Activated naive CD4-positive, alpha-beta T cell treated with anti-CD3 and anti-CD28 coated beads for 36 hours (primary cell): ENCODE data around the gene KCNMA1. TPM values are rescaled to one million over a fixed set of nuclear protein-coding genes. Genes with fewer than 3 reads are reported as not detected.

Experiments
- CTCF ChIA-PET: fragments of 350-600 bp; sonication (Branson Sonifier 250); formaldehyde crosslinking; loops from one replicate; lab custom pipeline; 2021; ENCODE audit warnings: antibody characterized with exemption; lab: Charles Lee
- DNase-seq: peaks from one replicate; pipeline ENCODE4 v3.0.0-alpha.2; 2020
- H3K27ac Mint-ChIP-seq: one replicate; pipeline ENCODE4 v1.8.0; 2021; ENCODE audit warnings: mild to moderate bottlenecking, mixed read lengths
- H3K27me3 Mint-ChIP-seq: one replicate; pipeline ENCODE4 v1.8.0; 2021; ENCODE audit warnings: low read depth, mixed read lengths
- H3K36me3 Mint-ChIP-seq: one replicate; pipeline ENCODE4 v1.8.0; 2021; ENCODE audit warnings: low read depth, mixed read lengths
- H3K4me1 Mint-ChIP-seq: one replicate; pipeline ENCODE4 v1.8.0; 2021; ENCODE audit warnings: low read depth, mixed read lengths
- H3K4me3 Mint-ChIP-seq: one replicate; pipeline ENCODE4 v1.8.0; 2021; ENCODE audit warnings: mild to moderate bottlenecking, moderate library complexity, mixed read lengths
- H3K9me3 Mint-ChIP-seq: one replicate; pipeline ENCODE4 v1.8.0; 2021; ENCODE audit warnings: mixed read lengths
- intact Hi-C: fragments of 100-400 bp; cut with micrococcal nuclease; formaldehyde crosslinking; loops from one replicate; pipeline ENCODE4 v1.15.1; 2023
- total RNA-seq, 2 experiments: library from RNA; stranded (reverse); gene quantifications; one replicate each; pipeline ENCODE4 v1.2.3, GENCODE V29; 2021

The KCNMA1 gene
- total RNA-seq, 2 experiments from 2014 or later: not detected

DNA sequence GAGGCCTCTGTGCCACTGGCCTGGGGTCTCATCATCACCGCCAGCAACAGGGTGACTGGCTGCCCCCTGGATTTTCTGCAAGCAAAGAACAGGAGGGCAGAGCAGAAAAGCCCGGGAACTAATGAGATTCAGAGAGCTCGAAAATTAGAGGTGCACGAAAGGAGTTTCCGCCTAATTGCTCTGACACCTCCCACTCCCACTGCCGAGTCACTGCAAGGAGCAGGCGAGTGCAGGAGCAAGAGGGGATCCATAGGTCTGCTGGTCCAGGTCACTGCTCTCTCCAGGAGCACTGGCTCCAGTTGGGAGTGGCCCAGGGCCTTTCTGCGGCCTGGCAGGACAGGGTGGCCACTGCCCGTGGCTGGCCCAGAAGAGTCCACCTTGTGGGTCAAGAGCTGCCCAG is 276.2 kb downstream of the KCNMA1 start:
- intact Hi-C loops: no loop called here
- no peak overlapping the region for H3K4me3 Mint-ChIP-seq
- CTCF ChIA-PET: no interaction called here
- H3K9me3 Mint-ChIP-seq: no peaks in the 10 kb centered on the region
- H3K27me3 Mint-ChIP-seq: no peaks in the 10 kb centered on the region
- no peaks in the 10 kb centered on the region for H3K4me1 Mint-ChIP-seq
- no peaks in the 10 kb centered on the region for H3K36me3 Mint-ChIP-seq
- no peak for DNase-seq
- no peak overlapping the region for H3K27ac Mint-ChIP-seq

DNA sequence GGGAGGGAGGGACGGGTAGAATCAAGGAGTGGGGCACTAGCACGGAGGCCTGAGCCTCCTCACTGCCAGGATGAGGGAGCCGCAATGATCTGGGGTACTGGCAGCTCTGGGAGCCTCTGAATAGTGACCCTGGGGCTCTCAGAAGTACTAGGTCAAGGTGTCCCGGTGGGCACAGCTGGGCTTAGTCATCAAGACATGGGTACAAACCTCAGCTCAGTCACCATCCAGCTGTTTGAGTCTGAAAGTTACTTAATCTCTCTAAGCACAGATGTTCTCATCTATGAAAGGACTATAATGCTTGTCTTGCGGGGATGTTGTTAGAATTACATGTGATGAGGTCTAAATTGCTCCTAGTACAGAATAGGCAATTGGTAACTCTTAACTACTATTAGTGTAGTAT is 276.8 kb downstream of the KCNMA1 start:
- H3K9me3 Mint-ChIP-seq: no peaks in the 10 kb centered on the region

DNA sequence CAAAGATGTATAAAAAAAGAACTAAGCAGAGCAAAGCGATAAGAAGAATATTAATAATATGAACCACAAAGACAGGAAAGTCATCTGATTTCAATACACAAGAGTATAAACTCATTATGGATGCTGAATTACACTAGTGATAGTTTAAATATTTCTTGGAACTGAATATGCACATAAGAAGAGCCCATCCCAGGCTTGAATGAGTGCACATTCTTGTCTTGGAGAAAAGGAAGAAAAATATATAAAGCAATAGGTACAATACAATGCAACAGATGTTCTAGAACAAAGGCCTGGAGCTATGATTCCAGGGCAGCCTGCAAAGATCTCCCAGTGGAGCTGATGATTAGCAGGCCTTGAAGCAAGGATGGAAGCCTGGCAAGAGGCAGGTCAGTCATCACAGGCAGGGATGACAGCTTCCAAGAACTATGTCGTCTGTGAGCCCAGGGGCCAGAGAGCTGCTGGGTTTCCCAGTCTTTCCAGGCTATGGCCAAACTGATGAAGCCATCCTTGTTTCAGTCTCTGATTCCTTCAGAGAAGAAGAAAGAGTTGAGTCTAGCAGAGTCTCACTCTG is 277.6 kb downstream of the KCNMA1 start:
- Mint-ChIP-seq H3K9me3 (no peaks in the 10 kb centered on the region), H3K36me3 (no peaks in the 10 kb centered on the region), H3K27me3 (no peaks in the 10 kb centered on the region), H3K4me3 (no peak overlapping the region), H3K27ac (no peak overlapping the region), H3K4me1 (no peaks in the 10 kb centered on the region)
- CTCF ChIA-PET: no interaction called here
- no peak for DNase-seq
- intact Hi-C loops: no loop called here

More for the DNA sequence above, 276.8 kb downstream of the KCNMA1 start:
- no peaks in the 10 kb centered on the region for H3K4me1 Mint-ChIP-seq
- no peak for DNase-seq
- CTCF ChIA-PET: no interaction called here
- intact Hi-C loops: no loop called here
- no peaks in the 10 kb centered on the region for H3K36me3 Mint-ChIP-seq
- no peaks in the 10 kb centered on the region for H3K27me3 Mint-ChIP-seq
- H3K27ac Mint-ChIP-seq: no peak overlapping the region
- H3K4me3 Mint-ChIP-seq: no peak overlapping the region

DNA sequence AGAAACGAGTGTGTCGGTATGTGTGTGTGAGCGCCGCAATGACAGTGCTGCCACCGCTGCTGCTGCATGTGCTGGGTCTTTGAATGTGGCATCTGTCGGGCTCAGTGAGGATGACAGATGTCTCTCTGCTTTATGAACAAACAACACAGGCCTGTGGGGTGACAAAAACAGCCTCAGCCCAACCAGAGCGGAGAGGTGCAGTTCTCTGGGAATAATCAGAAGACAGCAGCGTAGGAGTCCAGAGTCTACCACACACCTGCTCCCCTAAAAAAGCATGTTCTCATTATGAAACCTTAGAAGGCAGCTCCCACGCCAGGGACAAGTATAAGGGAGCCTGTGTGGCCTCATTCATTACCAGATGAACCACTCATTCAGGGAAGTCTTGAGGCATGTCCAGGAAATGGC is 278.3 kb downstream of the KCNMA1 start:
- DNase-seq: no peak
- no peaks in the 10 kb centered on the region for H3K27me3 Mint-ChIP-seq
- no peaks in the 10 kb centered on the region for H3K9me3 Mint-ChIP-seq
- H3K4me3 Mint-ChIP-seq: no peak overlapping the region
- intact Hi-C loops: no loop called here
- H3K27ac Mint-ChIP-seq: no peak overlapping the region
- no peaks in the 10 kb centered on the region for H3K36me3 Mint-ChIP-seq
- CTCF ChIA-PET: no interaction called here
- H3K4me1 Mint-ChIP-seq: no peaks in the 10 kb centered on the region

DNA sequence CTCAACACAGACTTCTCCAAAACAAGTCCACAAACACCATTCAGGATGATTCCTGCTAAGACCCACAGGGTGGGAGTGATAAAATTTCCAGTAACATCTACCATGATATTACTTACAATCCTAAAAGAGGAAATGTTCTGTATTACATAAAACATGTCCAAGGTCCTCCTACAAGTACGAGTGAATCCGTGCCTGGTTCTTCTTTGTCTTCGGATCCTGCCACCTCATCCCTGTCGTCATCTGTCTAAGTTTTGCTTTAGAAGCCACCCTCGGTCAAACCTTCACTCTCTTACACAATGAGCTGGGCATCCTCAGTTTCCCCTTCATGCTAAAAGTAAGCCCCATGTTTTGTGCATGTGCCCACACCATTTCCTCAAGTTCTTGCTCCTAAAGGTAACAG is 279.0 kb downstream of the KCNMA1 start:
- no peak for DNase-seq
- CTCF ChIA-PET: no interaction called here
- H3K27ac Mint-ChIP-seq: no peak overlapping the region
- no peak overlapping the region for H3K4me3 Mint-ChIP-seq
- no peaks in the 10 kb centered on the region for H3K27me3 Mint-ChIP-seq
- no peaks in the 10 kb centered on the region for H3K9me3 Mint-ChIP-seq
- no peaks in the 10 kb centered on the region for H3K4me1 Mint-ChIP-seq
- H3K36me3 Mint-ChIP-seq: no peaks in the 10 kb centered on the region
- intact Hi-C loops: no loop called here

DNA sequence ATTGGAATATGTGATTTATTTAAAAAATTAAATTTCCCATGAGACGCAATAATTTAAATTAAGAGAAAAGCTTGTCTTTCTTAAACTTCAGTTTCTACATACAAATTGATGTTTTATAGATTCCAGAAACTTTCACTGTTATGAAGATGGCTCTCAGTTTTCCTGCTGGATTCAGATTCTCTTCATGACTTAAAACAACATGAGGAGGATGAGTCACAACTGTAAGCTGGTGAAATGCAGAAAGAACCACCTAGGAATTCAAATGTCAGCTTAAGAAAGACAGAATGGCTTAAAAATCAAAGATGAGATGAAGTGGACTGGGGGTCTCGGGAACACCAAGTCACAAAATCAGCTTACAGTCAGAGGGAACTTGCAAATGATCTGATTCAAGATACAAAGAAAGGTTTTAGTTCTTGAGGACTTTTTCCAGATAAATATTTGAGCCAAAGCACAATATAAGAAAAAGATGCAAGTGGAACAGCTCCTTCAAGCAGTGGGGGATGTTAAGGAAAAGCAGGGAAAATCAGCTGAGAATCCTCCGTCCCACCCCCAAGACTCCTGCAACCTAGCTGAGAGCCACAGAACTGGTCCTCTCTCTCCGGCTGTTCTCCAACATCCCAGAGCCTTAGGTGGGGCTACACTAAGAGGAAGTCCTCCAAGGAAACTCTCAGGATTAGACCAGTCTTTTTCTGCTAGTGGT is 279.8 kb downstream of the KCNMA1 start:
- intact Hi-C loops: no loop called here
- H3K4me1 Mint-ChIP-seq: no peaks in the 10 kb centered on the region
- no peaks in the 10 kb centered on the region for H3K27me3 Mint-ChIP-seq
- H3K9me3 Mint-ChIP-seq: no peaks in the 10 kb centered on the region
- no peak for DNase-seq
- no peak overlapping the region for H3K4me3 Mint-ChIP-seq
- no peak overlapping the region for H3K27ac Mint-ChIP-seq
- H3K36me3 Mint-ChIP-seq: no peaks in the 10 kb centered on the region
- CTCF ChIA-PET: no interaction called here

DNA sequence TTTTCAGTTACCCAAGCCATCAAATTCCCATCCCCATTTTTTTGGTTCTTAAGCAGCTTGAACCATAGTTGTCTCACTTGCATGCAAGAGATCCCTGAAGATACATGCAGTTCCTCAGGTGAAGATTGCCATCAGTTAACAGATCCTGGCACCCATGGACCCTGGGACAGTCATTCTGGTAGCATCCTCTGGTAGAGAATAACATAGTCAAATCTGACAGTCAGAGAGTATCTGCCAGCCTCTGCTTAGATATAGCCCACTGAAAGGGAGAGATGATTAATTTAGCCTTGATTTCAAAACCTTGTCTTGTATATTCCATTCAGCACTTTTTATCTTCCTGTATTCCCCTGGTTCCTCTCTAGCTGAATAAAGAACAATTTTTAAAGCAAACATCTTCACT is 280.4 kb downstream of the KCNMA1 start:
- no peaks in the 10 kb centered on the region for H3K36me3 Mint-ChIP-seq
- intact Hi-C loops: no loop called here
- no peak overlapping the region for H3K27ac Mint-ChIP-seq
- no peaks in the 10 kb centered on the region for H3K27me3 Mint-ChIP-seq
- H3K4me3 Mint-ChIP-seq: no peak overlapping the region
- H3K9me3 Mint-ChIP-seq: no peaks in the 10 kb centered on the region
- no peaks in the 10 kb centered on the region for H3K4me1 Mint-ChIP-seq
- DNase-seq: no peak
- CTCF ChIA-PET: interaction anchor here (0.6 kb wide), 1 partner anchor 92 kb away, joined by 6 read pairs; no protein-coding TSS in a partner anchor

DNA sequence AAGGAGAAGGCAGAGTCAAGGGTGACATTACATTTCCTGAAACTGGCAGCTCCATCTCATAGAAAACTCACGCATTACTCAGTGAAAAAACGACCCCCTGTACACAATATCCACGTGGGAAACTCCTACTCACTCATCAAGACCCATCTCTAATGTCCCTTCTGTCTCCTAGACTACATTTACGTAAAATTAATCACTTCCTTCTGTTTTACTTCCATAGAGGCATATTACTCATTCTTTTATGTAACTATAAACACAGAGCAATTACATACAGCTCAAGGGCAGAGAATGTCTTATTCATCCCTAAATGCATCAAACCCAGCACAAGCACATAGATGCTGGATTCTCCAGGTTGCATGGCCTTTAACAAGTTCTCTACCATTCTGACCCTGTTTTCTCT is 281.8 kb downstream of the KCNMA1 start:
- CTCF ChIA-PET: no interaction called here
- Mint-ChIP-seq H3K4me3 (no peak overlapping the region), H3K4me1 (no peaks in the 10 kb centered on the region), H3K36me3 (no peaks in the 10 kb centered on the region), H3K9me3 (no peaks in the 10 kb centered on the region), H3K27ac (no peak overlapping the region), H3K27me3 (no peaks in the 10 kb centered on the region)
- intact Hi-C loops: no loop called here
- no peak for DNase-seq

DNA sequence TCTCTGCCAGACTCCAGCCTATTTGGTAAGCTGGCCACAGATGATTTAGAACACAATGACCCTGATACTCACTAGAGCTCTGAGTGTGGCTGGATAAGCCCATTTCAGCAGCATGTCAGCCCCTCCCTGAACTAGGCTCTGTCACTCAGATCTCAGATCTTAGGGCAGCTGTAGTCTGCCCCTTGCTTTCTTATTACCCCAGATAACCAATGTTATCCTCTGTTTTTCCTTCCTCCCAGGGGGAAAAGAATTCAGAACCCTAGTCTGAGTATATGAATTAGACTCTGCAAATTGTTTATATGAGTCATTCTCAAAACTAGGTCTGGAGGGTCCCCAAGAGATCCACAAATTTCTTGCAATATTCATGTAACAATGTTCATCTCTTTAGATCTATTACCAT is 286.2 kb downstream of the KCNMA1 start:
- H3K4me3 Mint-ChIP-seq: no peak overlapping the region

DNA sequence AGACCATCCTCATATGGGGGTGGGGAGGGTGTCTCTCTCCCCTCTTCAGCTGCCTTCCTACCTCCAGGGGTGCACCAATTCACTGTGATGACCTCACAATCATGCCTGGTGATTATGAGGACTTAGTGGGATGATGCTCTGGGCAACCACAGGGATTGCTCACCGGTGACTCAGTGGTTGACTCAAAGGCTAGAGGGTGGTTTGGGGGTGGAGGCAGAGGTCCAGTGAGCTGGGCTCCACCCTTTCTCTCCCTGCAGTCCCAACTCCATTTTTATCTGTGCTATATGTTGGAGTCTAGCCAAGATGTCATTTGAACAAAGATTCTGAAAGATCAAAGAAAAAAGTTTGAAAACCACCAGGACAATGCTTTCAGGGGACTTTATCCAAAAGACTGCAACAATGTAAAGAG is 286.9 kb downstream of the KCNMA1 start:
- Mint-ChIP-seq H3K9me3 (no peaks in the 10 kb centered on the region), H3K4me3 (no peak overlapping the region), H3K27ac (no peak overlapping the region), H3K4me1 (no peaks in the 10 kb centered on the region), H3K36me3 (no peaks in the 10 kb centered on the region), H3K27me3 (no peaks in the 10 kb centered on the region)
- CTCF ChIA-PET: no interaction called here
- DNase-seq: no peak
- intact Hi-C loops: no loop called here

More for the DNA sequence above, 286.2 kb downstream of the KCNMA1 start:
- H3K9me3 Mint-ChIP-seq: no peaks in the 10 kb centered on the region
- DNase-seq: no peak
- intact Hi-C loops: no loop called here
- no peaks in the 10 kb centered on the region for H3K27me3 Mint-ChIP-seq
- no peaks in the 10 kb centered on the region for H3K36me3 Mint-ChIP-seq
- CTCF ChIA-PET: no interaction called here
- no peaks in the 10 kb centered on the region for H3K4me1 Mint-ChIP-seq
- no peak overlapping the region for H3K27ac Mint-ChIP-seq

DNA sequence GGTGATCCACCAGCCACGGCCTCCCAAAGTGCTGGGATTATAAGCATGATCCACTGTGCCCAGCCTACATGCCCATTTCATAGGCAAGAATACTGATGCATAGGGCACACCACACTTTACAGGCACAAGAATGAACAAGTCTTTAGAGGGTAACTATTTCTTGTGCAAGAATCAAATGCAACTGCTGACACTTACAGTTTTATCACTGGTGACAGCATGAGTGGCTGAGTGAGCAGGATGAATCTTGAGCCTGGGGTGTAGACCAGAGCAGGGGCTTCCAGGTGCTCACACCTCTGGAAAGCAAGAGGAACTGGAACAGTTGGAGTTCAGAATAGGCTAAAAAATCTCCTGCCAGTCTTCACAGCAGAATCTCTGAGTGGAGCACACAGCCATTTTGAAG is 287.5 kb downstream of the KCNMA1 start:
- Mint-ChIP-seq H3K36me3 (no peaks in the 10 kb centered on the region), H3K27me3 (no peaks in the 10 kb centered on the region), H3K9me3 (no peaks in the 10 kb centered on the region), H3K4me1 (no peaks in the 10 kb centered on the region), H3K27ac (no peak overlapping the region), H3K4me3 (no peak overlapping the region)
- CTCF ChIA-PET: no interaction called here
- DNase-seq: no peak
- intact Hi-C loops: no loop called here

DNA sequence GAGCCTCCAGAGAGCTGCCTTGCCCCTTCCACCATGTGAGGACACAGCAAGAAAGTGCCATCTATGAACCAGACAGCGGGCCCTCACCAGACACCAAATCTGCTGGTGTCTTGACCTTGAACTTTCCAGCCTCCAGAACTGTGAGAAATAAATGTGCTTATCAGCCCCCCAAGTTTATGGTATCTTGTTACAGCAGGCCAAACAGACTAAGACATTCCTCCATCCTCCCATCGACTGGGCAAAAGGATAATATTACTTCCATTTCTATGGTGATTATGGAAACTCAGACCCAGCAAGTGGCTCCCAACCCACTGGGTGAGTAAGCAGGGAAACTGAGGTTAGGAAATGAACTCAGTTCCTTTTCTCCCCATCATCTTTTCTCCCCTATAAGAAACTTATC is 288.4 kb downstream of the KCNMA1 start:
- CTCF ChIA-PET: no interaction called here
- Mint-ChIP-seq H3K36me3 (no peaks in the 10 kb centered on the region), H3K4me1 (no peaks in the 10 kb centered on the region), H3K27ac (no peak overlapping the region), H3K4me3 (no peak overlapping the region), H3K9me3 (no peaks in the 10 kb centered on the region), H3K27me3 (no peaks in the 10 kb centered on the region)
- no peak for DNase-seq
- intact Hi-C loops: no loop called here

DNA sequence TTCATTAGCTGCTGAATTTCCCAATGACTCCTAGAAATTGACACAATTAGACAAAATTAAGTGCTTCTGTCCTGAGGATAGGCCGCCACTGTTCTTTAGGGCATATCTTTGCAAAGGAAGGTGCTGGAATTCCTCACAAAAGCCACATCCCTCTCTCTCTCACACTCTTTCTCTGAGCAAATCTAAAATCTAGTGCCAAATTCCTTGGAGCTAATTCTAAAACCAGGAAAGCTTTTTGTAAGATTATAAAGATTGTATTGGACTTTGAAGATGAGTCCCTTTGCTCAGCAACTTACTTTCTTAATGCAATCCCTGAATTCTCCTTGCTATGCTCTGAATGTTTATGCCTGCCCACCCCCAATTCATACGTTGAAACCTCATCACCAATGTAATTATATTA is 288.9 kb downstream of the KCNMA1 start:
- CTCF ChIA-PET: interaction anchor here (0.6 kb wide), 1 partner anchor 296 kb away, joined by 3 read pairs; no protein-coding TSS in a partner anchor
- Mint-ChIP-seq H3K4me1 (no peaks in the 10 kb centered on the region), H3K27ac (no peak overlapping the region), H3K36me3 (no peaks in the 10 kb centered on the region), H3K9me3 (no peaks in the 10 kb centered on the region), H3K27me3 (no peaks in the 10 kb centered on the region), H3K4me3 (no peak overlapping the region)
- no peak for DNase-seq
- intact Hi-C loops: no loop called here
